ENCODE results near the gene ATP8A2.

The ATP8A2 gene

GRCh38 chr13:25384758-25385410 is 13.1 kb downstream of the ATP8A2 start:
- no peak for DNase-seq (ENCODE audit: low read depth)

GRCh38 chr13:25391932-25392331 is 20.2 kb downstream of the ATP8A2 start:
- DNase-seq (ENCODE audit: low read depth): no peak

- DNase-seq (ENCODE audit: low read depth): no peak
Measured at GRCh38 chr13:25394402-25395060, 22.8 kb downstream of the ATP8A2 start.

GRCh38 chr13:25397763-25398162 is 26.0 kb downstream of the ATP8A2 start:
- no peak for DNase-seq (ENCODE audit: low read depth)

DNA sequence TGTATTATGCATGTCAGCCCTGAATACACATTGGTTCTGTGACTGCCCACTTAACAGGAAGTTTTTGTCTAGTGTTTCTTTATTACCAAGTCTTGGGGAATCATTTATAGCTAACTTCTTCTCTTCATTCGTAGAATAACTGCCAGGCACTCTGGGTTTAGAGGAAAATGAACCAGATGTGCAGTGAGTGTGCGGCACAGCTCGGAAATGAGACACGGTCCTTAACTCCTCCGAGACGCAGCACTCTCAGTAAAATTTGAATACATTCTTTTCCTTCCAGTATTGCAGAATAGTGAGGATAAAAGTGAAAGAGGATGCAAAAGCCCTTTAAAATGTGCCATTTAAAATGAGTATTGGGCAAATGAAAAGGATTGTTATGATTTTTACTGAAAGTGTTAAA is 29.2 kb downstream of the ATP8A2 start:
- DNase-seq (ENCODE audit: low read depth): no peak

GRCh38 chr13:25401958-25402357 is 30.2 kb downstream of the ATP8A2 start:
- no peak for DNase-seq (ENCODE audit: low read depth)

- no peak for DNase-seq (ENCODE audit: low read depth)
Measured at GRCh38 chr13:25406377-25406776, 34.6 kb downstream of the ATP8A2 start.

DNA sequence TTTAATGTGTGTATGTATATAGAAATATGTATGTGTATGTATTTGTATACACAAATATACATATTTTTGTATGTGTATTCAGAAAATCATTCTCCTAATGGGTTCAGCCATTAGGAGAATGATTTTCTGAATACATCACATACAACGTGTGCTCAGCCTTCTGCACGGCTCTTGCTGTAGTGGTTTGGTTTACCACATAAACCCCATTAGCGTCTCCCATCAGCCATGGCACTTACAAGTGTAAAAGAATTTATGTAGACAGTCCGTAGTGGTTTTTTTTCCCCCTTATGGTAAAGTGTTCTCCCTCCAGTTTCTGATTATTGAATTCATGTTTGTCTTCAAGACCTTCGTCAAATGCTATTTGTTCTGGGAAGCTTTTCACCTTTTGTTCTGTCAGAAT is 38.2 kb downstream of the ATP8A2 start:
- no peak for DNase-seq (ENCODE audit: low read depth)

GRCh38 chr13:25415241-25415640 is 43.5 kb downstream of the ATP8A2 start:
- no peak for DNase-seq (ENCODE audit: low read depth)

- no peak for DNase-seq (ENCODE audit: low read depth)
Measured at GRCh38 chr13:25417535-25417934, 45.8 kb downstream of the ATP8A2 start.

DNA sequence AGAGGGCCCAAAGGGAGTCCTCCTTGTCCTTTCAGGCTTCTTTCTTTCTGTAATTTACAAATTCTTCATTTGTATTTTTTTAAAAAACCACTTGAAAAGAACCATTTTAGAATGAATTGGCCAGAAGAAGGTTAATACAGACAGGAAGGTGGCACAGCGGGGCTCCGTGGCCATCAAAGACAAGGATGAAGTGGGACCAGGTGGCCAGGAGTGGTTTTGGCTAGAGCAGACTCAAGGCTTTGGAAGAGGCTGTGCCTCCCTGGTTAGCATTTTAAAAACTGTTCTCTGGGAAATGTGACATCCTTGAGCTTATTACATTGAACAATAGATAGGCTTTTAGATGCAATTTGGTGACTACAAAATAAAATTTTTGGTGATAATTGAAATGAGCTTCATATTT is 48.4 kb downstream of the ATP8A2 start:
- no peak for DNase-seq (ENCODE audit: low read depth)

DNA sequence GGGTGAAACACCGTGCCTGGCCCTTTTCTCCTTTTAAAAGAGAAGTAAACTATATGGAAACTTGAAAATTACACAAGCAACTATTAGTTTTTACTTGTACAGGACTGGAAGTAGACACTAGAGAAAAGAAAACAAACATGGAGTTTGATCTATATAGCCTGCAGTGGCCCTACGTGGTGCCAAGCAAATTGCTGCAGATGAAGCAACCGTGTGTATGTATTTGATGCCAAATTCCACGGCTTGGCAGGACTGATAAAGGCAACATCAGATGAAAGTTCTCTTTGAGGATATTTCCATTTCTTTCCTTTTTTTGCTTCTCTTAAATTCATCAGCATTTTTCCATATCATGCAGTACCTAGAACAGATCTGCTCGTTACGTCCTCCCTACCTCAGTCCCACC is 49.8 kb downstream of the ATP8A2 start:
- DNase-seq (ENCODE audit: low read depth): no peak

DNA sequence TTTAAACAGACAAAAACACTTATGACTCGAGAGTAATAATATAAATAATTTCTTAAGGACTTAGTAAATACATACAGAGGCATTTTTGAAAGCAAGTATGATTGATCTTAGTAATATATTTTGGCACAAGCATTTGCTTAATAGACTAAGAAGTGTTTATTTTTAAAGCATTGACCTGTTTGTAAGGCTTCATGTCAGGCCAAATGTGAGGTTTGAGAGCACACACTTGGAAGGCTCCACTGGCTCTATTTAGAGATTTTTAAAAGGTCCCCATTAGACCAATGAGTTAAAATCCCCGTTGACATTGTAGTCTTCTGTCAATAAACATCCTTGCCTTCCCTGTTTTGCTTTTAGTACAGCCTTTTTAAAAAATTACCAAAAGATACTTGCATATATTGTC is 50.4 kb downstream of the ATP8A2 start:
- no peak for DNase-seq (ENCODE audit: low read depth)

- DNase-seq (ENCODE audit: low read depth): no peak
Measured at GRCh38 chr13:25423831-25424230, 52.1 kb downstream of the ATP8A2 start.

DNA sequence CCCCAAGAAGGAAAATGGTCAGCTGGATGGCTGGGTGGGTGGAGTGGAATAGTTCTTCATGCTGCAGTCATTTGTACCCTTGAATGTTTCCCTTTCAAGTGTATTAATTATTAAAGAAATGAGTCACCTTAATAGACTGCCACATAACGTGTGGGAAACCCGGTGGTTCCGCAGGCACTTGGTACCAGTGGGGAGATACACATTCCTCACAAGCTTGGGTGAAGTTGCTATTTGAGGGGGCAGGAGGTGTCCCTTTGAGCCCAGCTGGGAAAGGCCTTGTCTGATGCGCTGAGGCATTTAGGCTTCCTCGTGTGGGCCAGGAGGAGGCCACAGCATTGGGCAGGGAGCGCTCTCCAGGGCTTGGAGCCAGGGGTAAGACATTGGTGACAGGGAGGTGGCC is 57.7 kb downstream of the ATP8A2 start:
- no peak for DNase-seq (ENCODE audit: low read depth)

GRCh38 chr13:25432691-25433090 is 60.9 kb downstream of the ATP8A2 start:
- no peak for DNase-seq (ENCODE audit: low read depth)

- no peak for DNase-seq (ENCODE audit: low read depth)
Measured at GRCh38 chr13:25440061-25440460, 68.3 kb downstream of the ATP8A2 start.

DNA sequence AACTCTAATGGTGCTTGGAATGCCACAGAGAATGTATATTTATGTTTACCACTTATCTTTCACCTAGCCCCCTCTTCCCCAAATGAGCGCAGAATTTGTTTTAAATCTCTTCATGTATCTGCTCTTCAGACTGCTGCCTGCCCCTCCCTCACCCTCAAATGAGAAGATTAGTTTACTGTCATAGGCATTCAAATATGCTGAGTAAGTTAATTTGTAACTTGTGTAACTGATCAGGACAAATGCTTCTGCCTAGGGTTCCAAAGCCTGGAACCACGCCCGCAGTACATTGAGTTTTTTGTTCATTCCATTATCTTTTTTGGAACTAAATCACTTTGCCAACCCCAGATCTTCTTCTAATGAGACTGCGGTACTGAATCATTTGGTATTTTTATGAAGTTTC is 74.5 kb downstream of the ATP8A2 start:
- no peak for DNase-seq (ENCODE audit: low read depth)

DNA sequence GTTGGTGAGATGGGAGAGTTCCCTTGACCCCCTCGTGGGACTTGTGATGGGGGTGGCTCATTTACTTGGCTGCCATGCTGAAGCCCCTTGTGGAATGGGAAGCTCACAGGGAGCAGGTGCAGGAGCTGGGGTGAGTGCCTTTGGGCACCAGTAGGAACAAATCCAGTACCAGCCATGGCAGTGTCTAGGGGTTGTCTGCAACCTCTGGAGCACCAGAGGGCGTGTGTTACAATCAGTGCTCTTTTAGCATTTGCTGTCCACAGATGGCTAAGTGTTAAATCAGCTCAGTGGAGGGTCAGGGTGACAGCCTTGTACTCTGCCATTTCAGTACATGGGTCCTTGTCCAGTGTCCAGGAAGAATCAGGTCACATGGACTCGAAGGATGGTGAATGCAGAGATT is 75.6 kb downstream of the ATP8A2 start:
- no peak for DNase-seq (ENCODE audit: low read depth)

DNA sequence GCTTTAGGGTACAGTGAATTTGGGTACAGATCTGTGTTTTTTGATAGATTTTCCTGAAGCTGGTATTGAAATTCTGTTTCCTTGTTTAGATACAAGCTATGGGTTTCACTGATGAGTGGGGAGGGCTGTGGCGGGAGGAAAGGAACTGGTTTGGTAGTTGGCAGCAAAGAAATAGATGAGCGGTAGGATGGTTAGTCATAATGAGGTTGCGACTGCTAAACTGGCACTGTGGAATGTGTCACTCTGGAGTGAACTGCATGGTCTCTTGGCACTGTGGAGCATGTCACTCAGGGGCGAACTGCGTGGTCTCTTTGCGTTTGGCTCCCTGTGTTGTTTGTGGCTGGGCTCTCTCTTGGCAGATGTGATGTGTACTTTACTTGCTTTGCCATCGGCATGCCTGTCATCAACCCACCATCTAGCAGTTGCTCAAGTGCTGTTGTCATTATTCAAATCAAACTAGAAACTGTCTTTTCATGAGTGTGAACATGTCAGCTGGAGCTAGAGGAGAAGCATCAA is 82.1 kb downstream of the ATP8A2 start:
- DNase-seq (ENCODE audit: low read depth): no peak

DNA sequence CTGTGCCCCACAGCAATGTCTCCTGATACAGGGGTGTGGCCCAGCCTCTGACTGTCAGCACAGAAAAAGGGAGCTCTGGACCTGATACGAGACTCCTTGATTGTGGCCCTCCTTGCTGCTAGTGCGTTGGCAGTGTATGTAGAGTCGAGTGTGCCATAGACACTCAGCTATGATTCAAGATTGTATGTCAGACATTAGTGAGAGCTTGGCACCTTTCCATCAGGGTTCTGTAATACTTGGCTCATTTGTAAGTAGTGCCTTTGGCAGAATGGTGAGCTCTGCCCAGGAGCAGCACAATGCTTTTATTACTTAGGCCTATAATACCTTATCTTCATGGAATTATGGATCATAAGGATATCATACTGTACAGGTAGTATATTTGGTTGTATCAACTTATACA is 83.4 kb downstream of the ATP8A2 start:
- DNase-seq (ENCODE audit: low read depth): no peak

DNA sequence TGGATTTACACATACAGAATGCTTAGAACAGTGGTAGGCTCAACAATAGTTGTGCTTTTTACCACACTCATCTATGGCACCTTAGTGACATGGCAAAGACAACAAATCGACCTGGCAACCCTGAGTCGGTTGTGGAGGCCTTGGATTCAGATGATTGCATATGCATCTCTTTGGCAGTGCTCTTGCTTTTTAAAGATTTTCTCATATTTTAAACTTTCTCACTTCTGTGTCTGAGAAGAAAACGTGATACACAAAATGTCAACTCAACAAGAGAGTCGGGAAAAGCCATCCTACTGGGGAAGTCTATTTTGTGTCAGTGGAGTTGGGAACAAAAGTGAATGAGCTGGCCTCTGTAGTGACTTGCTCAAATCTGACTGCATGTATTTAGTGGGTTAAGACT is 85.8 kb downstream of the ATP8A2 start:
- DNase-seq (ENCODE audit: low read depth): no peak

GRCh38 chr13:25462301-25463125 is 90.7 kb downstream of the ATP8A2 start:
- no peak for DNase-seq (ENCODE audit: low read depth)

All from iris pigment epithelial cell (primary cell).